NT2/D1 (cell line): Measurements from ENCODE around the gene TMEM150A.
"Not testable (repeated sequence)": the region's sequence is repeated elsewhere in the genome, so short reads cannot be mapped to it uniquely, and the experiment has no call there.

ENCODE experiments used
- DNase-seq: peaks from one replicate; pipeline ENCODE4 v3.0.0-alpha.2; 2011; ENCODE audit warnings: low read depth, low spot score
- H3K27me3 ChIP-seq: 2 replicates; pipeline ENCODE4 v1.6.0; 2011; ENCODE audit warnings: mild to moderate bottlenecking; ENCODE audit not compliant: insufficient read length, insufficient read depth
- H3K36me3 ChIP-seq: 2 replicates; pipeline ENCODE4 v1.6.1; 2011; ENCODE audit warnings: mild to moderate bottlenecking, low read length, mixed read lengths; ENCODE audit not compliant: insufficient read depth, insufficient read length
- H3K4me1 ChIP-seq: 2 replicates; pipeline ENCODE4 v1.5.1; 2011; ENCODE audit not compliant: insufficient read depth, insufficient read length
- H3K4me3 ChIP-seq: 2 replicates; pipeline ENCODE4 v1.5.1; 2011; ENCODE audit warnings: low read depth; ENCODE audit not compliant: insufficient read length
- H3K9ac ChIP-seq: 2 replicates; pipeline ENCODE4 v1.6.0; 2011; ENCODE audit warnings: low read depth; ENCODE audit not compliant: insufficient read length
- H3K9me3 ChIP-seq: 2 replicates; pipeline ENCODE4 v1.5.1; 2011; ENCODE audit warnings: mild to moderate bottlenecking, low read length; ENCODE audit not compliant: insufficient read depth
- SUZ12 ChIP-seq: IDR thresholded peaks from 2 replicates; pipeline ENCODE4 v1.6.1; 2011; ENCODE audit not compliant: insufficient read length, insufficient read depth; ENCODE audit errors: extremely low read depth
- YY1 ChIP-seq: IDR thresholded peaks from 2 replicates; pipeline ENCODE4 v1.6.1; 2011; ENCODE audit not compliant: insufficient read length, insufficient read depth
- ZNF274 ChIP-seq: IDR thresholded peaks from 2 replicates; pipeline ENCODE4 v1.6.1; 2011; ENCODE audit warnings: mild to moderate bottlenecking, low read depth, low read length

TMEM150A gene

DNA sequence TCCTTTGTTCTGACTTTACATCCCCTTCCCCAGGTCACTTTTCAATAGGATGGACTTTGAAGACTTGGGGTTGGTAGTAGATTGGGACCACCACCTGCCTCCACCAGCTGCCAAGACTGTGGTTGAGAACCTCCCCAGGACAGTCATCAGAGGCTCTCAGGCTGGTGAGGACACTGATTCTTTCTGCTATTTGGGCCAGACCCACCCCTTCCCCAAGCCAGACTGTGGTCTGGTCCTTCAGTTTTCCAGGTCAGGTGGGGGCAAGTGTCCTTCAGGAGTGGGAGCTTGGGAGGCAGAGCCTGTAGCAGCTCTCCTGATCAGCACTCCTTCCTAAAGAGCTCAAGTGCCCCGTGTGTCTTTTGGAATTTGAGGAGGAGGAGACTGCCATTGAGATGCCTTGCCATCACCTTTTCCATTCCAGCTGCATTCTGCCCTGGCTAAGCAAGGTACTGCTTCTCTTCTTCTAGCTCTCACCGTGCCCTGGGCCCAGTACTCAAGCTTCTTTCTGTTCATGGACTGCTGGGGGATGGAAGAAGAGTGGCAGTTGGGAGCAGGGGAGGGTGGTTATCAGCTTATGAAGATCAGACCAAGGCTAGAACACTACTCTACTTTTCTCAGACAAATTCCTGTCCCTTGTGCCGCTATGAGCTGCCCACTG lies 5.9 kb downstream of the TMEM150A start:
- no peak for TF ChIP-seq ZNF274
- no peak for TF ChIP-seq SUZ12
- no peak for TF ChIP-seq YY1
- H3K4me3 ChIP-seq = peak overlapping the region; percentile 91
- H3K36me3 ChIP-seq = peaks cover 42% of the 10 kb centered on the region
- no peaks in the 10 kb centered on the region for H3K27me3 ChIP-seq
- peaks cover 2% of the 10 kb centered on the region for H3K4me1 ChIP-seq
- DNase-seq = no peak
- no peaks in the 10 kb centered on the region for H3K9me3 ChIP-seq
- peak overlapping the region; percentile 86 for H3K9ac ChIP-seq

DNA sequence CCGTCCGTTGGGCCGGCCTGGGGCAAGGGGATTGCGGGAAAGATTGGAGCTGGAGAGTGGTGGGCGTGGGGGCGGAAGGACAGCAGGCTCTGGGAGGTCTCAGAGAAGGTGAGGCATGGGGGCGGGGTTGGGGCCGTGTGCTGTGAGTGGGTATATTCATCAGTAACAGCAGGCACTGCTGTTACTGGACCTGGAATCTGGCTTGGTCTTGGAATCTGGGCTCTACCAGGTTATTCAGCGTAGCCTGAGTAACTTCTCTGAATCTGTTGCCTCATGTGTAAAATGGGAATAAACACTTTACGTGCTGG lies 6.5 kb downstream of the TMEM150A start:
- no peaks in the 10 kb centered on the region for H3K9me3 ChIP-seq
- H3K27me3 ChIP-seq = no peaks in the 10 kb centered on the region
- no peak for DNase-seq
- peaks cover 2% of the 10 kb centered on the region for H3K4me1 ChIP-seq
- no peak for TF ChIP-seq ZNF274
- no peak for TF ChIP-seq YY1
- TF ChIP-seq SUZ12 = no peak
- peak overlapping the region; percentile 91 for H3K4me3 ChIP-seq
- H3K36me3 ChIP-seq = peaks cover 40% of the 10 kb centered on the region
- H3K9ac ChIP-seq = peak overlapping the region; percentile 86

DNA sequence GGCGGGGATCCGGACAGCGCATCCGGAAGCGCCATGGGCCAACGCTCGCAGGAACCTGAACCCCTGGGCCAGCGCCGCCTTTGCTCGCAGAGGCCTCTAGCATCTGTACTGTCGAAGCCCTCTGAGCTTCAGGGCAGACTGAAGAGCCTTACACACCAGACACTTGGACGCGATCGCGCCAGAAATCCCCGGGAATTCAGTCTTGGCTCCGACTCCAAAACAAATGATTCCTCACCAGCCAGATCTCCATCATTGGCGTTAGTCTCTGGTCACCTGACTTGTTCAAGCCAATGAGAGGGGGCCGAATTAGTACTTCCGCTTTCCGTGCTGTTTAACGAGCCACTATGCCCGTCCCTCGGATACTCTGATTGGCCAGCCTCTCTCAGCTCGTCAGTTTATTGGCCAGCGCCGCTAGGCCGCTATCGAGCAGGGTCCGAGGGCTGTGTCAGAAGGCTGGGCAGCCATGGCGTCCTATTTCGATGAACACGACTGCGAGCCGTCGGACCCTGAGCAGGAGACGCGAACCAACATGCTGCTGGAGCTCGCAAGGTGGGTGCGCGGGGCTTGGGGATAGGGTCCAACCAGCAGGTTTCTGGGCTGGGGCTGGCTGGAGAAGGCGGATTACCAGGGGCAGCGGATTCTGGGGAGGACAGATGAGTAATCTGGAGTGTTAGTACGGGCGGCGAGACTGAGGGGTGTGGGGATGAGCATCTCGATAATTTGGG lies 7.0 kb downstream of the TMEM150A start, which contains the start of gene RNF181:
RNF181 (plus strand) TSS at position 445 of the 725 bp plus-strand sequence; CDS start at position 464, 19 bp downstream.
- H3K27me3 ChIP-seq = no peaks in the 10 kb centered on the region
- no peaks in the 10 kb centered on the region for H3K9me3 ChIP-seq
- peak; percentile 97 for DNase-seq
- TF ChIP-seq YY1 (peak; percentile 57), ZNF274 (no peak)
- peaks cover 35% of the 10 kb centered on the region for H3K36me3 ChIP-seq
- peak within 1 kb of the TSS; percentile 91 for H3K4me3 ChIP-seq
- H3K9ac ChIP-seq = peak within 1 kb of the TSS; percentile 86
- H3K4me1 ChIP-seq = peaks cover 2% of the 10 kb centered on the region

DNA sequence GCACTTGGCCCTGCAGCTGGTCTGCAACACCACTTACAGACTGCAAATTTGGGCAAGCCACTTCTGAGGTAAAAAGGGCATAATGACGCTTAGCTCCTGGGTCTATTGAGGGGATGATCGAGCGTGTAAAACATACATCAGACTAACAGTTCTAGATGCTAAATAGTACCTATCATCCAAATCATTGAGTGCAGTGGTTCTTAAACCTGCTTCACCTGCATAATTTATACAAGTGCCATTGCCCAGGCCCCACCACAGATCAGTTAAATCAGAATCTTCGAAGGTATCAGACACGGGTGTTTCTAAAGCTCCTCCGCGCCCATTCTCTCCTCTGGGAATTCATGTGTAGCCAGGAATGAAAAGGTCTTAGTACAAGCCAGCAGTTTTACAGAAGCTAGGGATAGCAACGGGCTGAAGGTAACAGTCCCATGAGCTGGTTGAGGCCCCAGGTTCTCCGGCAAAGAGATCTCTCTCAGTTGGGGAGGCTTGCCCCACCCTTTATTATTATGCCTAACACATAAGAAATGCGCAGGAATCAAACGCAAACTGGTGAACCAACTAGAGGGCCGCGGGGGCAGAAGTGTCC lies 7.7 kb downstream of the TMEM150A start:
- Histone ChIP-seq H3K27me3 (no peaks in the 10 kb centered on the region), H3K36me3 (peaks cover 28% of the 10 kb centered on the region), H3K4me3 (peak overlapping the region; percentile 91), H3K9me3 (no peaks in the 10 kb centered on the region), H3K4me1 (peaks cover 2% of the 10 kb centered on the region), H3K9ac (peak overlapping the region; percentile 85)
- no peak for TF ChIP-seq YY1
- no peak for TF ChIP-seq SUZ12
- no peak for TF ChIP-seq ZNF274
- no peak for DNase-seq

DNA sequence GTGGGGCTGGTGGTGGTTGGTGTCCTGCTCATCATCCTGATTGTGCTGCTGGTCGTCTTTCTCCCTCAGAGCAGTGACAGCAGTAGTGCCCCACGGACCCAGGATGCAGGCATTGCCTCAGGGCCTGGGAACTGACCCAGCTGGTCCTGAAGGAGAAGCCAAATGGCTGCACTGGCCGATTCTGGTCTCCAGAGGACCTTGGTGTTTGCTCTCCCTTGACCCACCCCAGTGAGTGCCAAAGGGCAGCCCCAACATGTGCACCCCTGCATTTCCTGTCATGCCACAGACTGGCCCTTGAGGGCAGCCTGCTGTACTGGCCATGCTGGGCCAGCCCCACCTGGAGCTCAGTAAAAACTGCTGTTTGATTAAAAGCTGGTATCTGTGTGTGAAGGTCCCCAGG lies 9.5 kb downstream of the TMEM150A start:
- H3K27me3 ChIP-seq = no peaks in the 10 kb centered on the region
- TF ChIP-seq SUZ12 (no peak), YY1 (no peak), ZNF274 (no peak)
- H3K9me3 ChIP-seq = no peaks in the 10 kb centered on the region
- no peak for DNase-seq
- H3K4me1 ChIP-seq = peaks cover 2% of the 10 kb centered on the region
- H3K4me3 ChIP-seq = no peak overlapping the region
- peaks cover 14% of the 10 kb centered on the region for H3K36me3 ChIP-seq
- no peak overlapping the region for H3K9ac ChIP-seq

DNA sequence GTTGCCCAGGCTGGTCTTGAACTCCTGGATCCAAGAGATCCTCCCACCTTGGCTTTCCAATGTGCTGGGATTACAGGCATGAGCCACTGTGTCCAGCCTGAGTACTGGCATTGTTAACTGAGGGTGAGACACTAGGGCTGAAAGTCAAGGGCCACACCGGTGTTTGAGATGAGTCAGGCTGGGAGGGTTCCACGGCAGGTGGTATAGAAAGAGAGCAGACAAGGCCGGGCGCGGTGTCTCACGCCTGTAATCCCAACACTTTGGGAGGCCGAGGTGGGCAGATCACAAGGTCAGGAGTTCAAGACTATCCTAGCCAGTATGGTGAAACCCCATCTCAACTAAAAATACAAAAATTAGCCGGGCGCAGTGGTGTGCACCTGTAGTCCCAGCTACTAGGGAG lies 10.2 kb downstream of the TMEM150A start:
- not testable (repeated sequence) for H3K4me3 ChIP-seq, H3K9ac ChIP-seq, H3K27me3 ChIP-seq

DNA sequence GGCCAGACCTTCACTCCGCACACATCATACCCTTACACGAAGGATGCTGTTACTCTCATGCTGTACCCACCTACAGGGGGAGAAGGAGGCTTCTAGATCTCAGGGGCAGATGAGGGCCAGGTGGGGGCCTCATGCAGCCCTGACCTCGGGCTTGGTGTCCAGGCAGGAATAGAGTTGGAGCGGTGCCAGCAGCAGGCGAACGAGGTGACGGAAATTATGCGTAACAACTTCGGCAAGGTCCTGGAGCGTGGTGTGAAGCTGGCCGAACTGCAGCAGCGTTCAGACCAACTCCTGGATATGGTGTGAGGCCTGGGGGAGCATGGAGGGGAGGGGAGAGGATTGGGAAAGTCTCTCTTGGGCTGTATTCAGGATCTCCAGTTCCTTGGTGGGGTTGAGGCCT lies 10.9 kb downstream of the TMEM150A start:
- Histone ChIP-seq H3K36me3 (peaks cover 2% of the 10 kb centered on the region), H3K4me3 (no peak overlapping the region), H3K27me3 (peaks cover under 1% of the 10 kb centered on the region), H3K9me3 (no peaks in the 10 kb centered on the region), H3K9ac (no peak overlapping the region), H3K4me1 (peaks cover 2% of the 10 kb centered on the region)
- TF ChIP-seq ZNF274 (no peak), SUZ12 (no peak), YY1 (no peak)
- no peak for DNase-seq

More for the DNA sequence above, 10.2 kb downstream of the TMEM150A start:
- not testable (repeated sequence) for H3K9me3 ChIP-seq, DNase-seq, H3K36me3 ChIP-seq, H3K4me1 ChIP-seq
